ENCODE data around the gene TGFB1I1.

TGFB1I1 gene

GRCh38 chr16:31461201-31461920, 10.6 kb upstream of the TGFB1I1 start:
- H2BK15ac ChIP-seq (ENCODE audit: low read length), result no peak overlapping the region
- H3K36me3 ChIP-seq (replicated peaks in 1 of 2; ENCODE audit: control insufficient read depth in 2 of 2, insufficient read depth in 2 of 2, low read length in 2 of 2), result peaks cover 9 to 60% of the 10 kb centered on the region in 2 donors
- H3K4me1 ChIP-seq (ENCODE audit: control insufficient read depth in 2 of 2, insufficient read depth in 1 of 2, low read depth in 1 of 2, low read length in 2 of 2), result peaks cover 7 to 9% of the 10 kb centered on the region in 2 donors
- peak overlapping the region; percentile 44 for H3K9ac ChIP-seq (ENCODE audit: low read depth, low read length, poor library complexity)
- no CpG with 5 or more reads among the region's 10 CpGs for WGBS, 2 donors (ENCODE audit: extremely low coverage in 2 of 2, insufficient read length in 2 of 2, insufficient replicate concordance in 1 of 2)
- H2BK120ac ChIP-seq (ENCODE audit: low read depth, low read length), result no peak overlapping the region
- no peaks in the 10 kb centered on the region for H3K9me3 ChIP-seq (replicated peaks in 1 of 2; ENCODE audit: control insufficient read depth in 2 of 2, insufficient read depth in 1 of 2, low read depth in 1 of 2, low read length in 2 of 2)
- H3K23ac ChIP-seq (ENCODE audit: low read depth, low read length, poor library complexity), result no peak overlapping the region
- H2BK12ac ChIP-seq (ENCODE audit: low read length), result no peak overlapping the region
- no peak overlapping the region for H4K91ac ChIP-seq (ENCODE audit: low read depth, low read length, poor library complexity)
- H3K27me3 ChIP-seq (ENCODE audit: control insufficient read depth in 3 of 3, insufficient read depth in 3 of 3, low read depth in 1 of 3, low read length in 3 of 3), result no peaks in the 10 kb centered on the region
- H3K4ac ChIP-seq (ENCODE audit: low read length), result no peak overlapping the region
- H2AFZ ChIP-seq (ENCODE audit: low read length), result no peak overlapping the region
- peaks cover 14% of the 10 kb centered on the region for H3K79me1 ChIP-seq (ENCODE audit: low read depth, low read length)
- no peak overlapping the region for H3K4me2 ChIP-seq (ENCODE audit: insufficient read depth, low read length, poor library complexity, severe bottlenecking)
- no peak overlapping the region for H2AK5ac ChIP-seq (ENCODE audit: low read depth, low read length)
- H2BK5ac ChIP-seq (ENCODE audit: low read length), result no peak overlapping the region
- H4K8ac ChIP-seq (ENCODE audit: low read depth, low read length), result no peak overlapping the region
- no peak overlapping the region for H3K27ac ChIP-seq (replicated peaks; ENCODE audit: low read length)
- H3K14ac ChIP-seq (ENCODE audit: low read length), result no peak overlapping the region
- DNase-seq (ENCODE audit: low spot score), result no peak
- no peak overlapping the region for H3K4me3 ChIP-seq (ENCODE audit: low read length in 2 of 2)
- H3K18ac ChIP-seq (ENCODE audit: low read length), result no peak overlapping the region

- Histone ChIP-seq H3K4me1 (ENCODE audit: control insufficient read depth in 2 of 2, insufficient read depth in 1 of 2, low read depth in 1 of 2, low read length in 2 of 2) (peaks cover 7 to 9% of the 10 kb centered on the region in 2 donors), H2BK12ac (ENCODE audit: low read length) (no peak overlapping the region), H3K18ac (ENCODE audit: low read length) (no peak overlapping the region), H3K79me1 (ENCODE audit: low read depth, low read length) (peaks cover 11% of the 10 kb centered on the region), H3K27me3 (ENCODE audit: control insufficient read depth in 3 of 3, insufficient read depth in 3 of 3, low read depth in 1 of 3, low read length in 3 of 3) (no peaks in the 10 kb centered on the region), H3K4me2 (ENCODE audit: insufficient read depth, low read length, poor library complexity, severe bottlenecking) (no peak overlapping the region), H2AFZ (ENCODE audit: low read length) (no peak overlapping the region), H3K9me3 (replicated peaks in 1 of 2; ENCODE audit: control insufficient read depth in 2 of 2, insufficient read depth in 1 of 2, low read depth in 1 of 2, low read length in 2 of 2) (no peaks in the 10 kb centered on the region), H3K36me3 (replicated peaks in 1 of 2; ENCODE audit: control insufficient read depth in 2 of 2, insufficient read depth in 2 of 2, low read length in 2 of 2) (peaks cover 8 to 59% of the 10 kb centered on the region in 2 donors), H4K8ac (ENCODE audit: low read depth, low read length) (no peak overlapping the region), H4K91ac (ENCODE audit: low read depth, low read length, poor library complexity) (no peak overlapping the region), H2BK120ac (ENCODE audit: low read depth, low read length) (no peak overlapping the region), H2BK15ac (ENCODE audit: low read length) (no peak overlapping the region), H3K14ac (ENCODE audit: low read length) (no peak overlapping the region), H3K9ac (ENCODE audit: low read depth, low read length, poor library complexity) (peak overlapping the region; percentile 44), H2AK5ac (ENCODE audit: low read depth, low read length) (peak overlapping the region; percentile 81), H3K27ac (replicated peaks; ENCODE audit: low read length) (no peak overlapping the region), H2BK5ac (ENCODE audit: low read length) (peak overlapping the region; percentile 50), H3K23ac (ENCODE audit: low read depth, low read length, poor library complexity) (peak overlapping the region; percentile 80), H3K4ac (ENCODE audit: low read length) (no peak overlapping the region), H3K4me3 (ENCODE audit: low read length in 2 of 2) (no peak overlapping the region)
- WGBS, 2 donors (ENCODE audit: extremely low coverage in 2 of 2, insufficient read length in 2 of 2, insufficient replicate concordance in 1 of 2), result no CpG with 5 or more reads among the region's 35 CpGs
- no peak for DNase-seq (ENCODE audit: low spot score)
These were observed 9.8 kb upstream of the TGFB1I1 start for GRCh38 chr16:31461921-31462804.

GRCh38 chr16:31464348-31464769, 7.6 kb upstream of the TGFB1I1 start:
- no peak overlapping the region for H2AK5ac ChIP-seq (ENCODE audit: low read depth, low read length)
- H3K4ac ChIP-seq (ENCODE audit: low read length), result no peak overlapping the region
- H3K9ac ChIP-seq (ENCODE audit: low read depth, low read length, poor library complexity), result no peak overlapping the region
- WGBS, 2 donors (ENCODE audit: extremely low coverage in 2 of 2, insufficient read length in 2 of 2, insufficient replicate concordance in 1 of 2), result no CpG with 5 or more reads among the region's 36 CpGs
- H2BK12ac ChIP-seq (ENCODE audit: low read length), result no peak overlapping the region
- H4K91ac ChIP-seq (ENCODE audit: low read depth, low read length, poor library complexity), result no peak overlapping the region
- no peak overlapping the region for H3K14ac ChIP-seq (ENCODE audit: low read length)
- H3K4me2 ChIP-seq (ENCODE audit: insufficient read depth, low read length, poor library complexity, severe bottlenecking), result no peak overlapping the region
- no peak overlapping the region for H2BK15ac ChIP-seq (ENCODE audit: low read length)
- peaks cover 4% of the 10 kb centered on the region for H3K79me1 ChIP-seq (ENCODE audit: low read depth, low read length)
- H3K27ac ChIP-seq (replicated peaks; ENCODE audit: low read length), result no peak overlapping the region
- no peak overlapping the region for H3K18ac ChIP-seq (ENCODE audit: low read length)
- no peak overlapping the region for H3K4me3 ChIP-seq (ENCODE audit: low read length in 2 of 2)
- no peaks in the 10 kb centered on the region for H3K9me3 ChIP-seq (replicated peaks in 1 of 2; ENCODE audit: control insufficient read depth in 2 of 2, insufficient read depth in 1 of 2, low read depth in 1 of 2, low read length in 2 of 2)
- H3K4me1 ChIP-seq (ENCODE audit: control insufficient read depth in 2 of 2, insufficient read depth in 1 of 2, low read depth in 1 of 2, low read length in 2 of 2), result peaks cover 0 to 3% of the 10 kb centered on the region in 2 donors
- no peak overlapping the region for H2AFZ ChIP-seq (ENCODE audit: low read length)
- DNase-seq (ENCODE audit: low spot score), result no peak
- no peak overlapping the region for H2BK120ac ChIP-seq (ENCODE audit: low read depth, low read length)
- no peaks in the 10 kb centered on the region for H3K27me3 ChIP-seq (ENCODE audit: control insufficient read depth in 3 of 3, insufficient read depth in 3 of 3, low read depth in 1 of 3, low read length in 3 of 3)
- H4K8ac ChIP-seq (ENCODE audit: low read depth, low read length), result no peak overlapping the region
- H3K23ac ChIP-seq (ENCODE audit: low read depth, low read length, poor library complexity), result no peak overlapping the region
- H3K36me3 ChIP-seq (replicated peaks in 1 of 2; ENCODE audit: control insufficient read depth in 2 of 2, insufficient read depth in 2 of 2, low read length in 2 of 2), result peaks cover 8 to 53% of the 10 kb centered on the region in 2 donors
- H2BK5ac ChIP-seq (ENCODE audit: low read length), result peak overlapping the region; percentile 8

DNA sequence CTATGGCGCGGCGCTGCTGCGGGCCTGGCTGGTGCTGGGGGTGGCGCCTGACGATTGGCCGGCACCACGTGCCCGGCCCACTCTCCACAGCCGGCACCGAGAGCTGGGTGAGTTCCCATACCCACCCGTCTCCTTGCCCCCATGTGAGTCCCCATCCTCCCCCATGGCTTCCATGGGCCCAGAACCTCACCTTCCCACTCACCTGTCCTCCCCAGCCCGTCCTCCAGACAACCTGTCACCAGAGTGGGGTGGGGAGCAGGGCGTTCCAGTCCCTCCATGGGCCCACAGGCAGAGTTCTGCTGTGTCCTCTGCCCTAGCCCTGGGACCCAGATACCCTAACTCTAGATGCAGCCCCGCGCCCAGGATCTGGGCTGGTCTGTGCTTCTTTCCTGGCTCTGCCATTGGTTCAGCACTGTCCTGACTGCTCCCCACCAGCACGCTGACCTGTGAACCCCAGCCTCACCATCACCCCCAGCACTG, 7.1 kb upstream of the TGFB1I1 start:
- Histone ChIP-seq H3K4me2 (ENCODE audit: insufficient read depth, low read length, poor library complexity, severe bottlenecking) (no peak overlapping the region), H3K27ac (replicated peaks; ENCODE audit: low read length) (no peak overlapping the region), H3K9me3 (replicated peaks in 1 of 2; ENCODE audit: control insufficient read depth in 2 of 2, insufficient read depth in 1 of 2, low read depth in 1 of 2, low read length in 2 of 2) (no peaks in the 10 kb centered on the region), H2AFZ (ENCODE audit: low read length) (no peak overlapping the region), H3K4me3 (ENCODE audit: low read length in 2 of 2) (no peak overlapping the region), H2BK15ac (ENCODE audit: low read length) (no peak overlapping the region), H3K14ac (ENCODE audit: low read length) (no peak overlapping the region), H2BK5ac (ENCODE audit: low read length) (peak overlapping the region; percentile 8), H3K4ac (ENCODE audit: low read length) (no peak overlapping the region), H4K91ac (ENCODE audit: low read depth, low read length, poor library complexity) (no peak overlapping the region), H2BK12ac (ENCODE audit: low read length) (no peak overlapping the region), H3K27me3 (ENCODE audit: control insufficient read depth in 3 of 3, insufficient read depth in 3 of 3, low read depth in 1 of 3, low read length in 3 of 3) (no peaks in the 10 kb centered on the region), H3K4me1 (ENCODE audit: control insufficient read depth in 2 of 2, insufficient read depth in 1 of 2, low read depth in 1 of 2, low read length in 2 of 2) (peaks cover 0 to 3% of the 10 kb centered on the region in 2 donors), H3K79me1 (ENCODE audit: low read depth, low read length) (peaks cover 4% of the 10 kb centered on the region), H4K8ac (ENCODE audit: low read depth, low read length) (no peak overlapping the region), H3K36me3 (replicated peaks in 1 of 2; ENCODE audit: control insufficient read depth in 2 of 2, insufficient read depth in 2 of 2, low read length in 2 of 2) (peaks cover 8 to 53% of the 10 kb centered on the region in 2 donors), H2BK120ac (ENCODE audit: low read depth, low read length) (no peak overlapping the region), H3K9ac (ENCODE audit: low read depth, low read length, poor library complexity) (no peak overlapping the region), H3K23ac (ENCODE audit: low read depth, low read length, poor library complexity) (no peak overlapping the region), H2AK5ac (ENCODE audit: low read depth, low read length) (no peak overlapping the region), H3K18ac (ENCODE audit: low read length) (no peak overlapping the region)
- DNase-seq (ENCODE audit: low spot score), result no peak
- no CpG with 5 or more reads among the region's 17 CpGs for WGBS, 2 donors (ENCODE audit: extremely low coverage in 2 of 2, insufficient read length in 2 of 2, insufficient replicate concordance in 1 of 2)

Data from neuronal stem cell (in vitro differentiated cells).